Activated naive CD4-positive, alpha-beta T cell (primary cell): ENCODE data around the gene SDHB.

Source experiments
- DNase-seq, 4 experiments: peaks; one replicate each; lab custom pipeline; 2025; lab: John Stamatoyannopoulos, UW

Gene SDHB

GRCh38 chr1:16969057-16969611, 84.7 kb downstream of the SDHB start:
- no peak for DNase-seq
